Caco-2 (cell line): ENCODE data around the gene F13B. TPM values are rescaled to one million over a fixed set of nuclear protein-coding genes. Genes with fewer than 3 reads are reported as not detected.
"Not testable (repeated sequence)": the region's sequence is repeated elsewhere in the genome, so short reads cannot be mapped to it uniquely, and the experiment has no call there.

Experiments used
- BruUV-seq: library from RNA; stranded (reverse); fragments of 400-500 nt; replicated peaks from 2 replicates; lab custom pipeline; 2021; lab: Mats Ljungman, UMichigan
- CTCF ChIA-PET: fragments of 300-600 bp; sonication (Branson Sonifier 250); formaldehyde crosslinking; loops from one replicate; lab custom pipeline; 2022; ENCODE audit warnings: antibody characterized with exemption; lab: Charles Lee
- POLR2A ChIA-PET: fragments of 300-600 bp; sonication (Branson Sonifier 250); formaldehyde crosslinking; loops from one replicate; lab custom pipeline; 2022; ENCODE audit warnings: antibody characterized with exemption; lab: Charles Lee
- DNase-seq, 2 experiments: peaks; one replicate each; pipeline versions ENCODE4 v3.0.0 to v3.0.0-alpha.2; 2020 to 2022
- H3K27me3 ChIP-seq: replicated peaks from 2 replicates; pipeline ENCODE4 v1.6.0; 2011; ENCODE audit warnings: low read length; ENCODE audit not compliant: control insufficient read depth, insufficient read depth
- H3K36me3 ChIP-seq: 2 replicates; pipeline ENCODE4 v1.5.1; 2011; ENCODE audit warnings: low read length; ENCODE audit not compliant: control insufficient read depth, insufficient read depth
- H3K4me1 ChIP-seq: fragments of 250-450 bp; sonication (Bioruptor Pico); 2 replicates; pipeline ENCODE4 v1.5.1; 2020; ENCODE audit warnings: mild to moderate bottlenecking
- H3K4me3 ChIP-seq: 2 replicates; pipeline ENCODE4 v1.5.1; 2011; ENCODE audit warnings: low read depth, mild to moderate bottlenecking, control low read depth, low read length
- H3K9me3 ChIP-seq: fragments of 250-450 bp; sonication (Bioruptor Pico); 2 replicates; pipeline ENCODE4 v1.5.1; 2020; ENCODE audit warnings: mild to moderate bottlenecking, moderate library complexity
- H3K27ac Mint-ChIP-seq: one replicate; pipeline ENCODE4 v1.8.0; 2022; ENCODE audit warnings: mixed read lengths; ENCODE audit not compliant: unreplicated experiment
- H3K27me3 Mint-ChIP-seq: one replicate; pipeline ENCODE4 v1.8.0; 2022; ENCODE audit warnings: mixed read lengths; ENCODE audit not compliant: insufficient read depth, unreplicated experiment
- H3K36me3 Mint-ChIP-seq: one replicate; pipeline ENCODE4 v1.8.0; 2022; ENCODE audit warnings: mild to moderate bottlenecking, mixed read lengths; ENCODE audit not compliant: insufficient read depth, unreplicated experiment
- H3K4me1 Mint-ChIP-seq: one replicate; pipeline ENCODE4 v1.8.0; 2022; ENCODE audit warnings: low read depth, mixed read lengths; ENCODE audit not compliant: unreplicated experiment
- H3K4me3 Mint-ChIP-seq: one replicate; pipeline ENCODE4 v1.8.0; 2022; ENCODE audit warnings: mild to moderate bottlenecking, moderate library complexity, mixed read lengths; ENCODE audit not compliant: unreplicated experiment
- H3K9me3 Mint-ChIP-seq: one replicate; pipeline ENCODE4 v1.8.0; 2022; ENCODE audit warnings: mixed read lengths; ENCODE audit not compliant: unreplicated experiment
- intact Hi-C: fragments of 100-400 bp; cut with micrococcal nuclease; formaldehyde crosslinking; loops from one replicate; pipeline ENCODE4 v1.10.0; 2022; ENCODE audit not compliant: unreplicated experiment
- total RNA-seq: library from RNA; stranded (reverse); gene quantifications from 2 replicates; pipeline ENCODE4 v1.2.3, GENCODE V29; 2022
- TF ChIP-seq, protein P1 (sequence below), 2 experiments: fragments of 200-600 bp in 1 of 2; IDR thresholded peaks; 1 replicate in 1 of 2; 2 replicates in 1 of 2; pipeline versions ENCODE4 v1.5.1 to v1.8.0; 2011 to 2022; ENCODE audit warnings: antibody characterized with exemption in 1 of 2, control low read depth in 1 of 2, inconsistent platforms in 1 of 2, low read depth in 1 of 2, low read length in 1 of 2, mild to moderate bottlenecking in 1 of 2, moderate library complexity in 1 of 2; ENCODE audit not compliant: insufficient read depth in 1 of 2, severe bottlenecking in 1 of 2, unreplicated experiment in 1 of 2

Gene F13B
- total RNA-seq, 1 experiment from 2014 or later: not detected

DNA sequence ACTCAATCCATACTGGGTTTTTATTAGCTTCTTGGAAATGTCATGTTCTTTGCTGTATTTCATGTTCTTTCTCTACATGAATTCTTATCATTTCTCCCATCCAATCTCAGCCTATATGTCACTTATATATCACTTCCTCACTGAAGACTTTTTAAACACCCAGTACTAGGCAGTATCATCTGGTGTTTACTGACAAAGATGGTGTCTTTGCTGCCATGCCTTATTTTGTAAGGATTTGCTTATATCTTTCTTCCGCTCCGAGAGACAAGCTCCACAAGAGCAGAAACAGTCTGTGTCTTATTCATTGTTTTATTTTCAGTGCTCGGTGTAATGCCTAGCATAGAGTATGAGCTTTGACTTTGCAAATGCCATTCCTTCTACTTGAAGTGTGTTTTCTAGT lies 30.2 kb downstream of the F13B start:
- Mint-ChIP-seq H3K4me1 (no peaks in the 10 kb centered on the region), H3K9me3 (no peaks in the 10 kb centered on the region), H3K4me3 (no peak overlapping the region), H3K36me3 (no peaks in the 10 kb centered on the region), H3K27me3 (no peaks in the 10 kb centered on the region), H3K27ac (no peak overlapping the region)
- POLR2A ChIA-PET: no interaction called here
- BruUV-seq: no TSS peak
- Histone ChIP-seq H3K4me1 (no peaks in the 10 kb centered on the region), H3K36me3 (no peaks in the 10 kb centered on the region), H3K4me3 (no peak overlapping the region), H3K27me3 (no peaks in the 10 kb centered on the region), H3K9me3 (no peaks in the 10 kb centered on the region)
- no peak for DNase-seq
- CTCF ChIA-PET: no interaction called here
- intact Hi-C loops: no loop called here
- TF ChIP-seq, protein P1, sequence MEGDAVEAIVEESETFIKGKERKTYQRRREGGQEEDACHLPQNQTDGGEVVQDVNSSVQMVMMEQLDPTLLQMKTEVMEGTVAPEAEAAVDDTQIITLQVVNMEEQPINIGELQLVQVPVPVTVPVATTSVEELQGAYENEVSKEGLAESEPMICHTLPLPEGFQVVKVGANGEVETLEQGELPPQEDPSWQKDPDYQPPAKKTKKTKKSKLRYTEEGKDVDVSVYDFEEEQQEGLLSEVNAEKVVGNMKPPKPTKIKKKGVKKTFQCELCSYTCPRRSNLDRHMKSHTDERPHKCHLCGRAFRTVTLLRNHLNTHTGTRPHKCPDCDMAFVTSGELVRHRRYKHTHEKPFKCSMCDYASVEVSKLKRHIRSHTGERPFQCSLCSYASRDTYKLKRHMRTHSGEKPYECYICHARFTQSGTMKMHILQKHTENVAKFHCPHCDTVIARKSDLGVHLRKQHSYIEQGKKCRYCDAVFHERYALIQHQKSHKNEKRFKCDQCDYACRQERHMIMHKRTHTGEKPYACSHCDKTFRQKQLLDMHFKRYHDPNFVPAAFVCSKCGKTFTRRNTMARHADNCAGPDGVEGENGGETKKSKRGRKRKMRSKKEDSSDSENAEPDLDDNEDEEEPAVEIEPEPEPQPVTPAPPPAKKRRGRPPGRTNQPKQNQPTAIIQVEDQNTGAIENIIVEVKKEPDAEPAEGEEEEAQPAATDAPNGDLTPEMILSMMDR (IDR thresholded peaks at IDR 0.05; ENCODE audit: insufficient read depth in 1 of 2, low read depth in 1 of 2, low read length in 1 of 2, severe bottlenecking in 1 of 2, unreplicated experiment in 1 of 2): no peak

DNA sequence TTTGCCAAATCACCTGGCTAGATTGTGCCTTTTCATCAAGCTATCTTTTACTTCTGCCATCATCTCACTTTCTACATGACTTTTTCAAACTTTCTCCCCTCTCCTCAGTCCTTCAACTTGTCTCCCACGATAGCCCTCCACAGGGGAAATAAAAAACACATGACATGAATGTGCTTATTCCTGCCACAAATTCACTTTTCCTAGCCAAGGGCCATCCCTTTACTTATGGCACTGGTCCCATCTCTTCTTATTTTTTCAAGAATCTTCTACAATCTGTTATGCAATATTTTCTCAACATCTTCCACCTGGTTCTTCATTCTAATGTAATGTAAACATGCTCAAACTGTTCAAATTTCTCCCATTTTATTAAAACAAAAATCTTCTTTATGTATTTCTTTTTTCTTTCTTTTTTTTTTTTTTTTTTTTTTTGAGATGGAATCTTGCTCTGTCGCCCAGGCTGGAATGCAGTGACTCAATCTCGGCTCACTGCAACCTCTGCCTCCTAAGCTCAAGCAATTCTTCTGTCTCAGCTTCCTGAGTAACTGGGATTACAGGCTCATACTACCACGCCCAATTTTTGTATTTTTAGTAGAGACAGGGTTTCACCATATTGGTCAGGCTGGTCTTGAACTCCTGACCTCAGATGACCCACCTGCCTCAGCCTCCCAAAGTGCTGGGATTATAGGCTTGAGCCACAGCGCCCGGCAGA lies 32.3 kb downstream of the F13B start:
- CTCF ChIA-PET, H3K36me3 ChIP-seq, H3K27me3 Mint-ChIP-seq, DNase-seq, H3K9me3 ChIP-seq, BruUV-seq, H3K9me3 Mint-ChIP-seq, H3K27ac Mint-ChIP-seq, intact Hi-C loops, H3K4me1 ChIP-seq, H3K27me3 ChIP-seq, H3K4me1 Mint-ChIP-seq, H3K36me3 Mint-ChIP-seq, H3K4me3 ChIP-seq, H3K4me3 Mint-ChIP-seq, POLR2A ChIA-PET: not testable (repeated sequence)

DNA sequence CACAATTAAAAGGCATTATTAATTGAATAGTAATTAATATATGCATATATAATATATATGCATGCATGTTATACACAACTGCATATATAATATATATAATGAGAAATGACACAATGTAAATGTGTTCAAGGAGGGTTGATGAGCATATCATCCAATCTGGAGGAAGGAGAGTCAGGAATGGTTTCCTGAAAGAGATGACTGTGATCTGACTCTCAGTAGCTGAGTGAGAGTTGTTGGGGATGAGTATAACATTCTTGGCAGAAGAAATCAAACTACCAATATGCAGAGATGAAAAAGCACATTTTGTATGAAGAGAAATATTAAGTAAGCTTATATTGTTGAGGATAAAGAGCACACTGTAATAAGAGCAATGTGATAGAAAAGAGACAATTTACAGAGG lies 37.3 kb downstream of the F13B start:
- Mint-ChIP-seq H3K36me3 (no peaks in the 10 kb centered on the region), H3K4me3 (no peak overlapping the region), H3K27me3 (no peaks in the 10 kb centered on the region), H3K9me3 (no peaks in the 10 kb centered on the region), H3K27ac (no peak overlapping the region), H3K4me1 (peaks cover under 1% of the 10 kb centered on the region)
- H3K4me1 ChIP-seq: no peaks in the 10 kb centered on the region
- H3K36me3 ChIP-seq: no peaks in the 10 kb centered on the region
- H3K4me3 ChIP-seq: no peak overlapping the region
- intact Hi-C loops: no loop called here
- DNase-seq: no peak
- H3K9me3 ChIP-seq: no peaks in the 10 kb centered on the region
- TF ChIP-seq, protein P1 (IDR thresholded peaks at IDR 0.05; ENCODE audit: insufficient read depth in 1 of 2, low read depth in 1 of 2, low read length in 1 of 2, severe bottlenecking in 1 of 2, unreplicated experiment in 1 of 2): no peak
- BruUV-seq: no TSS peak
- ChIA-PET POLR2A (no interaction called here), CTCF (no interaction called here)
- H3K27me3 ChIP-seq: no peaks in the 10 kb centered on the region
